Astrocyte (in vitro differentiated cells and primary cell): ENCODE results near the gene IRF1. TPM values are rescaled to one million over a fixed set of nuclear protein-coding genes. Genes with fewer than 3 reads are reported as not detected.

Experiments used
- DNase-seq: peaks from one replicate; pipeline ENCODE4 v3.0.0-alpha.2; 2010; ENCODE audit warnings: low read depth
- FAIRE-seq: peaks from 2 replicates; lab custom pipeline; 2011; peaks lifted over from hg19 to GRCh38; lab: Jason Lieb, UNC
- H2AFZ ChIP-seq: 2 replicates; pipeline ENCODE4 v1.6.0; 2012; ENCODE audit warnings: low read depth, low read length, inconsistent platforms
- H3K27ac ChIP-seq: 2 replicates; pipeline ENCODE4 v1.5.1; 2011; ENCODE audit warnings: low read depth, low read length, inconsistent platforms
- H3K27me3 ChIP-seq: 2 replicates; pipeline ENCODE4 v1.6.0; 2011; ENCODE audit warnings: low read length, inconsistent platforms; ENCODE audit not compliant: insufficient read depth
- H3K36me3 ChIP-seq: 2 replicates; pipeline ENCODE4 v1.5.1; 2011; ENCODE audit warnings: low read length, inconsistent platforms; ENCODE audit not compliant: insufficient read depth
- H3K4me1 ChIP-seq: 2 replicates; pipeline ENCODE4 v1.5.1; 2011; ENCODE audit warnings: low read length, inconsistent platforms; ENCODE audit not compliant: insufficient read depth
- H3K4me2 ChIP-seq: 2 replicates; pipeline ENCODE4 v1.6.0; 2012; ENCODE audit warnings: low read length, inconsistent platforms
- H3K4me3 ChIP-seq: 2 replicates; pipeline ENCODE4 v1.5.1; 2011; ENCODE audit warnings: low read depth, mild to moderate bottlenecking, low read length, inconsistent platforms; ENCODE audit not compliant: insufficient read depth
- H3K79me2 ChIP-seq: 2 replicates; pipeline ENCODE4 v1.6.0; 2012; ENCODE audit warnings: mild to moderate bottlenecking, low read length, inconsistent platforms; ENCODE audit not compliant: insufficient read depth
- H3K9ac ChIP-seq: 2 replicates; pipeline ENCODE4 v1.6.0; 2012; ENCODE audit warnings: mild to moderate bottlenecking, low read length, inconsistent platforms
- H3K9me3 ChIP-seq: 2 replicates; pipeline ENCODE4 v1.5.1; 2012; ENCODE audit warnings: low read depth, mild to moderate bottlenecking, low read length, inconsistent platforms; ENCODE audit not compliant: insufficient read depth
- H4K20me1 ChIP-seq: 2 replicates; pipeline ENCODE4 v1.6.0; 2012; ENCODE audit warnings: low read length, inconsistent platforms; ENCODE audit not compliant: insufficient read depth
- H3K27ac Mint-ChIP-seq: one replicate; pipeline ENCODE4 v1.8.0; 2021; ENCODE audit warnings: mild to moderate bottlenecking, mixed read lengths; ENCODE audit not compliant: unreplicated experiment
- H3K27me3 Mint-ChIP-seq: one replicate; pipeline ENCODE4 v1.8.0; 2021; ENCODE audit warnings: low read depth, mixed read lengths; ENCODE audit not compliant: unreplicated experiment
- H3K36me3 Mint-ChIP-seq: one replicate; pipeline ENCODE4 v1.8.0; 2021; ENCODE audit warnings: low read depth, mixed read lengths; ENCODE audit not compliant: unreplicated experiment
- H3K4me1 Mint-ChIP-seq: one replicate; pipeline ENCODE4 v1.8.0; 2021; ENCODE audit warnings: low read depth, mixed read lengths; ENCODE audit not compliant: unreplicated experiment
- H3K4me3 Mint-ChIP-seq: one replicate; pipeline ENCODE4 v1.8.0; 2021; ENCODE audit warnings: mild to moderate bottlenecking, moderate library complexity, mixed read lengths; ENCODE audit not compliant: unreplicated experiment
- H3K9me3 Mint-ChIP-seq: one replicate; pipeline ENCODE4 v1.8.0; 2021; ENCODE audit warnings: mild to moderate bottlenecking, mixed read lengths; ENCODE audit not compliant: unreplicated experiment
- CTCF ChIP-seq: IDR thresholded peaks from 2 replicates; pipeline ENCODE4 v1.5.1; 2011; ENCODE audit warnings: low read depth, mild to moderate bottlenecking, inconsistent platforms, low read length, moderate library complexity; ENCODE audit not compliant: insufficient read depth
- EZH2 ChIP-seq: IDR thresholded peaks from 2 replicates; pipeline ENCODE4 v1.6.1; 2012; ENCODE audit warnings: mild to moderate bottlenecking, low read length, inconsistent platforms; ENCODE audit not compliant: insufficient read depth
- total RNA-seq: library from RNA; stranded (reverse); gene quantifications from 2 replicates; pipeline ENCODE4 v1.2.1, GENCODE V29; 2021

The IRF1 gene
- total RNA-seq, 1 donor from 2014 or later: 39.7 TPM

GRCh38 chr5:132498686-132499271 lies 8.2 kb upstream of the IRF1 start:
- no peak for FAIRE-seq
- Histone ChIP-seq H3K4me3 (no peak overlapping the region), H4K20me1 (no peaks in the 10 kb centered on the region), H3K4me1 (peaks cover 39% of the 10 kb centered on the region), H2AFZ (no peak overlapping the region), H3K4me2 (peak overlapping the region; percentile 94), H3K9me3 (no peaks in the 10 kb centered on the region), H3K27me3 (no peaks in the 10 kb centered on the region), H3K36me3 (no peaks in the 10 kb centered on the region), H3K27ac (peak overlapping the region; percentile 88), H3K79me2 (no peaks in the 10 kb centered on the region), H3K9ac (no peak overlapping the region)
- H3K4me3 Mint-ChIP-seq: no peak overlapping the region
- no peaks in the 10 kb centered on the region for H3K27me3 Mint-ChIP-seq
- H3K4me1 Mint-ChIP-seq: peaks cover 26% of the 10 kb centered on the region
- no peaks in the 10 kb centered on the region for H3K36me3 Mint-ChIP-seq
- H3K9me3 Mint-ChIP-seq: no peaks in the 10 kb centered on the region
- H3K27ac Mint-ChIP-seq: peak overlapping the region; percentile 96
- peak; percentile 36 for DNase-seq
- no peak for TF ChIP-seq EZH2
- TF ChIP-seq CTCF: no peak

- Histone ChIP-seq H3K27ac (peak overlapping the region; percentile 88), H4K20me1 (no peaks in the 10 kb centered on the region), H2AFZ (no peak overlapping the region), H3K4me2 (peak overlapping the region; percentile 94), H3K9ac (peak overlapping the region; percentile 78), H3K4me1 (peaks cover 39% of the 10 kb centered on the region), H3K9me3 (no peaks in the 10 kb centered on the region), H3K4me3 (peak overlapping the region; percentile 9), H3K79me2 (no peaks in the 10 kb centered on the region), H3K36me3 (no peaks in the 10 kb centered on the region), H3K27me3 (no peaks in the 10 kb centered on the region)
- Mint-ChIP-seq H3K36me3 (no peaks in the 10 kb centered on the region), H3K9me3 (no peaks in the 10 kb centered on the region), H3K27me3 (no peaks in the 10 kb centered on the region), H3K4me1 (peaks cover 26% of the 10 kb centered on the region), H3K27ac (peak overlapping the region; percentile 96), H3K4me3 (peak overlapping the region; percentile 81)
- TF ChIP-seq CTCF (no peak), EZH2 (no peak)
- peak; percentile 29 for DNase-seq
- no peak for FAIRE-seq
Observed at GRCh38 chr5:132498152-132498551, 7.6 kb upstream of the IRF1 start.

GRCh38 chr5:132497488-132497997 lies 7.0 kb upstream of the IRF1 start:
- Histone ChIP-seq H3K27me3 (no peaks in the 10 kb centered on the region), H3K4me3 (peak overlapping the region; percentile 60), H3K4me1 (peaks cover 39% of the 10 kb centered on the region), H3K79me2 (no peaks in the 10 kb centered on the region), H3K27ac (peak overlapping the region; percentile 88), H3K4me2 (peak overlapping the region; percentile 94), H3K36me3 (no peaks in the 10 kb centered on the region), H2AFZ (peak overlapping the region; percentile 34), H4K20me1 (no peaks in the 10 kb centered on the region), H3K9me3 (no peaks in the 10 kb centered on the region), H3K9ac (peak overlapping the region; percentile 78)
- no peak for TF ChIP-seq CTCF
- H3K27ac Mint-ChIP-seq: peak overlapping the region; percentile 96
- FAIRE-seq (no peak), DNase-seq (peak; percentile 91)
- peak overlapping the region; percentile 81 for H3K4me3 Mint-ChIP-seq
- no peaks in the 10 kb centered on the region for H3K27me3 Mint-ChIP-seq
- H3K36me3 Mint-ChIP-seq: no peaks in the 10 kb centered on the region
- H3K9me3 Mint-ChIP-seq: no peaks in the 10 kb centered on the region
- H3K4me1 Mint-ChIP-seq: peaks cover 26% of the 10 kb centered on the region
